Activated CD4-positive, alpha-beta T cell treated with anti-CD3 and anti-CD28 coated beads, Interleukin-2, Interleukin-6, amounts not matched to agents 100 ng/mL and 50 ng/mL, durations not matched to agents 16 hours and 8 hours (primary cell): ENCODE results near the gene CDC14A.
"Not testable (repeated sequence)": the region's sequence is repeated elsewhere in the genome, so short reads cannot be mapped to it uniquely, and the experiment has no call there.

Source experiments
- DNase-seq: peaks from one replicate; pipeline ENCODE4 v3.0.0-alpha.2; 2020

CDC14A gene

DNA sequence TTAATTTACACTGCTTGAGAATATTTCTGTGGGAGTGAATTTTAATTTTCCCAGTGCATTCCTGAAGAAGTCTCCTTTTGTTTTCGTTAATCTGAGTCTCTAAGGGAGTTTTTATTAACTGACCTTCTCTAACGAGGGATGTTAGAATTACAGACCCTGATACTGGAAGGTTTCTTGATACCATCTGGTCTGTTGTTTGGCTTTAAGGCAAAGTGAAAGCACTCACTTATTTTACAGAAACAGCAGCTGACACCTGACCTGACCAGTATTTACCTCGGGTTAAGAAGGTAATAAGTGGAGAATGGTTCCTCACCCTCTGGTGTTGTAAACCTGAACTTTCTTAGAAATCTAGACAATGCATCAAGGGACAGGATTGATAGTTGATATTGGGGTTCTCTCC lies 12.4 kb downstream of the CDC14A start:
- DNase-seq, result no peak

GRCh38 chr1:100366209-100366525 lies 13.9 kb downstream of the CDC14A start:
- DNase-seq, result no peak

DNA sequence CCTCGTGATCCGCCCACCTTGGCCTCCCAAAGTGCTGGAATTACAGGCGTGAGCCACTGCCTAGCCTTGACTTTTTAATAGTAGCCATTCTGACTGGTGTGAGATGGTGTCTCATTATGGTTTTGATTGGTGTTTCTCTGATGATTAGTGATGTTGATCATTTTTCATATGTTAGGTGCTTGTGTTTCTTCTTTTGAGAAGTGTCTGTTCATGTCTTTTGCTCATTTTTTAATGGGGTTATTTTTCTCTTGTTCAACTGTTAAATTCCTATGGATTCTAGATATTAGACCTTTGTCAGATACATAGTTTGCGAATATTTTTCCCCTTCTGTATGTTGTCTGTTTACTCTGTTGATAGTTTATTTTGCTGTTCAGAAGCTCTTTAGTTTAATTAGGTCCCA lies 17.0 kb downstream of the CDC14A start:
- DNase-seq, result not testable (repeated sequence)

DNA sequence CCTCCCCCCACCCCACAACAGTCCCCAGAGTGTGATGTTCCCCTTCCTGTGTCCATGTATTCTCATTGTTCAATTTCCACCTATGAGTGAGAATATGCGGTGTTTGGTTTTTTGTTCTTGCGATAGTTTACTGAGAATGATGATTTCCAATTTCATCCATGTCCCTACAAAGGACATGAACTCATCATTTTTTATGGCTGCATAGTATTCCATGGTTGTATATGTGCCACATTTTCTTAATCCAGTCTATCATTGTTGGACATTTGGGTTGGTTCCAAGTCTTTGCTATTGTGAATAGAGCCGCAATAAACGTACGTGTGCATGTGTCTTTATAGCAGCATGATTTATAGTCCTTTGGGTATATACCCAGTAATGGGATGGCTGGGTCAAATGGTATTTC lies 21.6 kb downstream of the CDC14A start:
- DNase-seq, result not testable (repeated sequence)

GRCh38 chr1:100376890-100377289 lies 24.6 kb downstream of the CDC14A start:
- not testable (repeated sequence) for DNase-seq

GRCh38 chr1:100377590-100378361 lies 25.5 kb downstream of the CDC14A start:
- peak; percentile 77 for DNase-seq

- no peak for DNase-seq
Measured at GRCh38 chr1:100378956-100379355, 26.6 kb downstream of the CDC14A start.

DNA sequence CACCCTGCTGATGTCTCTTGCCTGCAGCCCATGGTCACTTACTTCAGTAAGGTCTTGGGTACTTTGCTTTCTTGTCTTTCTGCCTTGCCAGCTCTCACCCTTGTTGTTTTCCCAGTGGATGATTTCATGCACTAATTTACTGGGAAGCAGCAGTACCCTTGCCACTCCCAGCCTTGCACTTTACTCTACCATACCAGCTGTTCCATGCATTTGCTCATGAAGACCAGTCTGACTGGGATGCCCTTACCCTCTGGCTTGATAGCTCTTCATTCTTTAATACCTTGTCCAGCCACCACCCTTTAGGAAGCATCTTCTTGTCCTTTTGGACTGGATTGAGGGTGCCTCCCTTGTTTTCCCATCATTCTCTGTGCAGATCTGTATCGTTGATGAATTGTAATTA lies 28.3 kb downstream of the CDC14A start:
- DNase-seq, result no peak

DNA sequence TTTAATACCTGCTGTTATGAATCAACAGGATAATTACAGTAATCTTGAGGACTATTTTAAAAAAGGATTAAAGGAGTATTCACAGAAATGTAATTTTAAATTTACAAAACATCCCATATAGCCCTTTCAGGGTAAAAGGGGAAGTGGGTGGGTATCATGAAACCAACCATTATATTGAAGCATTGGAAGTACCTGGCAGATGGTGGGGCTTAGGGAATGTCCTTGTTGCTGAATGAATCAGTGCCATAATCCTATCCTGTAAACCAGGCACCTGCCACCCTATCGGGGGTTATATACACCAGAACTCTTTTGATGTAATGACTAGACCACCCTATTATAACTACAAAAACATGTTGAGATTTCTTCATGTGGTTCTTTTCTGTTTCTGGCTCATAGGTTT lies 30.4 kb downstream of the CDC14A start:
- DNase-seq, result no peak

DNA sequence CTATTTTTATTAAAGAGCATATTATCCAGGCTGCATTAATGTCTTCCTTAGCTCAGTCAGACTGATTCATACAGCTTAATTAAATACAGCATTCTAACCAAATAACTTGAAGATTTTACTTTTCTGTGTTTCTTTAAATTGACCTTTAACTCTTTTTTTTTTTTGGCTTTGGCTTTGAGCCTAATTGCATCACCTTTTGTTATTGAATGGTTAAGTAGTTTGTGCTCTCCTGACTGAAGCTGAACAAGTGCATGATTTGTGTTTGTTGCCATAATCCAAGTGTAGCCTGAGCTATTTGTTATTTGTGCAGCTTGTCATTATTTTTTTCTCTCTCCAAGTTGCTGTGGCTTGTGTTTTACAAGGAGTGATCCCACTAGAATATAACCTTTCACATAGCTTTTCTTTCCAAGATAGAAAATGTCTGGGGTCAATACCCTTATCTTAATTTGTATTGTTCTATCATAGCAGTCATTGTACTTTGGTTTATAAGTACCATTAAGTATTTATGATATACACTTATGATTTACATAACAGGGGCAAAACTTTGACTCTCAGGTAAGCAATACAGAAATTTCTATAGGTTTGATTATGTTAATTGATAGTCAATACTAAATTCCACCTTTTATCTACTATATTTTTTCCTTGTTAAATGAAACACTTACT lies 31.6 kb downstream of the CDC14A start:
- DNase-seq, result no peak

GRCh38 chr1:100387209-100387608 lies 34.9 kb downstream of the CDC14A start:
- no peak for DNase-seq

GRCh38 chr1:100387657-100388350 lies 35.5 kb downstream of the CDC14A start:
- no peak for DNase-seq

- no peak for DNase-seq
Measured at GRCh38 chr1:100390531-100390930, 38.2 kb downstream of the CDC14A start.

GRCh38 chr1:100391675-100392074 lies 39.4 kb downstream of the CDC14A start:
- no peak for DNase-seq

GRCh38 chr1:100392756-100393155 lies 40.5 kb downstream of the CDC14A start:
- DNase-seq, result no peak

DNA sequence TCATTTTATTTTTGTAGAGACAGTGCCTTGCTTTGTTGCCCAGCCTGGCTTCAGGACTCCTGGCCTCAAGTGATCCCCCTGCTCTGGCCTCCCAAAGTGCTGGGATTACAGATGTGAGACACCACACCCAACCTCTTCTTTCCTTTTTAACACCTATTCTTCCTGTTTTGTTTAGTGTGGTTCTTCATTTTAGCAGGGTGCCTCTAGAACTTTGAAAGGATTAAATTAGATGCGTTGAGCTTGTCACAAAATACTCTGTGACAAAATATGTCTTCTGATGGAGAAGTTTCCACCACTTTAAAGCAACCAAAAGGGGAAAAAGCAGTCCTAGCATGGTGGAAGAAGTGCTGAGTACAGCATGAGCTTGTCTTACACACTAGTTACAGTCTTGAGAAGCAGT lies 42.0 kb downstream of the CDC14A start:
- no peak for DNase-seq

GRCh38 chr1:100395913-100396312 lies 43.6 kb downstream of the CDC14A start:
- no peak for DNase-seq

DNA sequence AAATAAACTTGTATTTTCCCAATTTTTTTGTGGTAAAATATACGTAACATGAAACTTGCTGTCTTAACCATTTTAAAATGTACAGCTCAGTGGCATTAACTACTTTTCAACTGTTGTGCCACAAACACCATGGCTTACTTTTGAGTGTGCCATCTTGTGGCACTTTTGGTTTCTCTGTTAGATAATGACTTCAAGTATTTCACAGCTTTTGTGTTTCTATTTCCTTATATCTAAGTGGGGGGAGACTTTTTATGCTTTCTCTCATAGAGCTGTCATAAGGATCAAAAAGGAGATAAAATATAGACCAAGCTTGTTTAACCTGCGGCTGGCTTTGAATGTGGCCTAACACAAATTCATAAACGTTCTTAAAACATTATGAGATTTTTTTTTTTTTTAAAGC lies 44.3 kb downstream of the CDC14A start:
- peak; percentile 41 for DNase-seq

DNA sequence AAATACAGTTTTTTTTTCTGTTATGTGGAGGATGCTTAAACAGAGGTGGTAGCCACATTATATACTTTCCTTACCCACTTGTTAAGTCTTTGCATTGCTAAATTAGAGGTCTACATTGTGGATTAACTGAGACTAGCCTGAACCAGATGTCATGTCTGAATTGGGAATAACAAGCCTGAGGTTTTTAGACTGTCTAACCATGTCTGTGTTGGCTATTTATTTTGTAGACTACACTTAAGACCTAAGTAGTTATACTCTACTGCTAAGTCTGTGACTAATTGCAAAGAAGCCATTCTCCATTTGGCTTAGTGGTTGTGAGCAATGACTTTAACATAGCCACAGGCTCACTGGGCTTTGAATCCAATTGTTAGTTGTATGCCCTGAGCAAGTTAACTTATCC lies 45.4 kb downstream of the CDC14A start:
- no peak for DNase-seq

- no peak for DNase-seq
Measured at GRCh38 chr1:100398648-100399047, 46.3 kb downstream of the CDC14A start.

GRCh38 chr1:100400404-100400803 lies 48.1 kb downstream of the CDC14A start:
- DNase-seq, result peak; percentile 69

- no peak for DNase-seq
Measured at GRCh38 chr1:100404821-100405220, 52.5 kb downstream of the CDC14A start.

DNA sequence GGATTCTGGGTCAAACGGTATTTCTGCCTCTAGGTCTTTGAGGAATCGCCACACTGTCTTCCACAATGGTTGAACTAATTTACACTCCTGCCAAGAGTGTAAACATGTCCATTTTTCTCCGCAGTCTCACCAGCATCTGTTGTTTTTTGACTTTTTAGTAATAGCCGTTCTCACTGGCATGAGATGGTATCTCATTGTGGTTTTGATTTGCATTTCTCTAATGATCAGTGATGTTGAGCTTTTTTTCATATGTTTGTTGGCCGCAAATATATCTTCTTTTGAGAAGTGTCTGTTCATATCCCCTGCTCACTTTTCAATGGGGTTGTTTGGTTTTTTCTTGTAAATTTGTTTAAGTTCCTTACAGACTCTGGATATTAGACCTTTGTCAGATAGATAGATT lies 53.6 kb downstream of the CDC14A start:
- DNase-seq, result not testable (repeated sequence)

- DNase-seq, result not testable (repeated sequence)
Measured at GRCh38 chr1:100407390-100407789, 55.1 kb downstream of the CDC14A start.
